Measurements from ENCODE around the gene DMBT1.

Gene DMBT1

DNA sequence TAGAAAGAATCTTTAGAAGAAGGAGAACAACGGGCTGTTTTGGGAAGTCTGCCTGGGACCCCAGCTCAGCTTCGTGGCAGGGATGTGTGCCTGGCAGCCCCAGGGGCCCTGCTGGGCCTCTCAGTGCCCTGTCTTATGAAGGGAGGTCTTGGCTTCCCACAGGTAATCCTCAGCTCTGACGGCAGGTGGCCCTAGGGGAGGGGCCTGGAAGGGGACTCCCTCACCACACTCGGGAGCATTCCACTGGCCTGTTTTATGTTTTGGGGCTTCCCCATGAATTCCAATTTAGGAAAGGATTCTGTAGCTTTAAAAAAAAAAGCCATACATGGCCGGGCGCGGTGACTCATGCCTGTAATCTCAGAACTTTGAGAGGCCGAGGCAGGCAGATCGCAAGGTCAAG is 3.0 kb upstream of the DMBT1 start:
- no peak for DNase-seq (ENCODE audit: extremely low spot score)
- ChIA-PET POLR2A (no interaction called here), CTCF (interaction anchor here (0.6 kb wide), 1 partner anchor 17 kb away, joined by 5 read pairs; no protein-coding TSS in a partner anchor)
- TF ChIP-seq ZNF384 (IDR thresholded peaks at IDR 0.05) (no peak), L3MBTL2 (conservative IDR thresholded peaks at IDR 0.05) (no peak), ELF4 (IDR thresholded peaks at IDR 0.05) (no peak), HDGF (IDR thresholded peaks at IDR 0.05; ENCODE audit: borderline replicate concordance) (no peak), LEF1 (IDR thresholded peaks at IDR 0.05; ENCODE audit: borderline replicate concordance) (no peak), SUZ12 (IDR thresholded peaks at IDR 0.05) (no peak), FOXA1 (IDR thresholded peaks at IDR 0.05) (no peak), ARNT (IDR thresholded peaks at IDR 0.05) (no peak), FOXM1 (IDR thresholded peaks at IDR 0.05; ENCODE audit: borderline replicate concordance) (no peak)

DNA sequence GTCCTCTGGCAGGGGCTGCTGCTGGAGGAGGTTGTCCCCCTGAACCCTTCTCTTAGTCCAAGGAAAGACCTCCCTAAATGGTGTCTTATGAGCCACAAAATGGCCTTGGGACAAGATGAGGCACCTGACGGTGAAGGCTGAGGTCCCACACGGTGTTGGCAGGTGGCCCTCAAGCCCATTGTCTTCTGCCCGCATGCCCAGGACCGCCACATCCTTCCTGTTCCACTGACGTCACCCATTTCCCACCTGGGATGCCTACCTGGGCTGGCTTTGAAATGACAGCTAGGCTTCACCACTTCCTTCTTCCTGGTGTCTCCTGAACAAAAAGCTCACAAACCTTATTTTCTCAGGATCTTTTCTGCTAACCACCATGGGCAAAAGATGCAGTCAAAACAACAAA is 2.1 kb upstream of the DMBT1 start:
- TF ChIP-seq LEF1 (IDR thresholded peaks at IDR 0.05; ENCODE audit: borderline replicate concordance), result no peak
- TF ChIP-seq ELF4 (IDR thresholded peaks at IDR 0.05), result no peak
- TF ChIP-seq NFRKB (IDR thresholded peaks at IDR 0.05), result no peak
- TF ChIP-seq FOXA1 (IDR thresholded peaks at IDR 0.05), result no peak
- no peak for TF ChIP-seq ARNT (IDR thresholded peaks at IDR 0.05)
- no peak for TF ChIP-seq BHLHE40 (IDR thresholded peaks at IDR 0.05; ENCODE audit: borderline replicate concordance)
- no peak for TF ChIP-seq SUZ12 (IDR thresholded peaks at IDR 0.05)
- TF ChIP-seq FOXM1 (IDR thresholded peaks at IDR 0.05; ENCODE audit: borderline replicate concordance), result no peak
- TF ChIP-seq SP1 (IDR thresholded peaks at IDR 0.05), result no peak
- TF ChIP-seq HDGF (IDR thresholded peaks at IDR 0.05; ENCODE audit: borderline replicate concordance), result no peak
- no peak for TF ChIP-seq TARDBP (IDR thresholded peaks at IDR 0.05)
- TF ChIP-seq L3MBTL2 (conservative IDR thresholded peaks at IDR 0.05), result no peak
- TF ChIP-seq, protein P1, sequence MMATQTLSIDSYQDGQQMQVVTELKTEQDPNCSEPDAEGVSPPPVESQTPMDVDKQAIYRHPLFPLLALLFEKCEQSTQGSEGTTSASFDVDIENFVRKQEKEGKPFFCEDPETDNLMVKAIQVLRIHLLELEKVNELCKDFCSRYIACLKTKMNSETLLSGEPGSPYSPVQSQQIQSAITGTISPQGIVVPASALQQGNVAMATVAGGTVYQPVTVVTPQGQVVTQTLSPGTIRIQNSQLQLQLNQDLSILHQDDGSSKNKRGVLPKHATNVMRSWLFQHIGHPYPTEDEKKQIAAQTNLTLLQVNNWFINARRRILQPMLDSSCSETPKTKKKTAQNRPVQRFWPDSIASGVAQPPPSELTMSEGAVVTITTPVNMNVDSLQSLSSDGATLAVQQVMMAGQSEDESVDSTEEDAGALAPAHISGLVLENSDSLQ (IDR thresholded peaks at IDR 0.05), result no peak
- no peak for TF ChIP-seq ZNF384 (IDR thresholded peaks at IDR 0.05)
- no peak for TF ChIP-seq CTBP1 (IDR thresholded peaks at IDR 0.05; ENCODE audit: borderline replicate concordance)
- no peak for TF ChIP-seq FOXK2 (IDR thresholded peaks at IDR 0.05)
- DNase-seq (ENCODE audit: extremely low spot score), result no peak
- POLR2A ChIA-PET, result no interaction called here
- CTCF ChIA-PET, result no interaction called here

DNA sequence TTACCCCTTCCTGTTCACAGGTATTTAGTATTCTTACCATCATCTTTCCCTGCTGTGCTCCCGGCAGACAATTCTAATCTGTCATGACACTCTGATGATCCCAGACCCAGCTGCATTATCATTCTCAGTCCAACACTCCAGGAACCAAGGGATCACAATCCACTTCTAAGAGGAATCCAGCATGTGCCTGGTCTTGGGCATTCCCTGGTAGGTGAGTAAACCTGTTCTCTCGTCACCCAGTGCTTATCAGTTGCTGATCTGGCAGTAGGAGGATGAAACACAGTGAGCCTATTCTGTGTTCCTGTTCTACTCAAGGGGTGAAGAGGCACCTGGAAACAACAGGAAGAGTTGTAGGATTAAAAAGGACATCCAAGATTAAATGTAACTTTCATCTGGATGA is 1.3 kb upstream of the DMBT1 start:
- no peak for TF ChIP-seq SP1 (IDR thresholded peaks at IDR 0.05)
- no peak for TF ChIP-seq ELF4 (IDR thresholded peaks at IDR 0.05)
- CTCF ChIA-PET, result no interaction called here
- POLR2A ChIA-PET, result no interaction called here
- DNase-seq (ENCODE audit: extremely low spot score), result no peak

DNA sequence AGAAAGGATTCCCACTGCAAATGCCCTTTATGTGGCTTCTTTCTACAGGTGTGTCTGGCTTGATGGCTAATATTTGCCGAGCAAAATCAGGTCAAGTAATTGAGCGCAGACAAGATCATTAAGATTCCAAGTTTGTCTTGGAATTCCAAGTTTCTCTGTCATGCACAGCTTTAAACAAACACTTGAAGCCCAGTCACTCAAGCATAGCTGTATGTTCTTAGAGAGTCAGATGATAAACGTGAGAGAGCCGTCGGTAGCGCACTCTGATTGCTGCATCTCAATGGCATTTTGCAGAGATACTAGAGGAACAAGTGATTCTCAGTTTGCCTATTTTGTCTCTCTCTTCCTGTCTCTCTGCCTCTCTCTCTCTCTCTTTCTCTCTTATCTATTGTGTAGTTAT is 658 bp downstream of the DMBT1 start:
- ChIA-PET POLR2A (no interaction called here), CTCF (interaction anchor here (0.6 kb wide), 1 partner anchor 94 kb away, joined by 3 read pairs; no protein-coding TSS in a partner anchor)
- DNase-seq (ENCODE audit: extremely low spot score), result no peak
- TF ChIP-seq FOXK2 (IDR thresholded peaks at IDR 0.05), result no peak
- no peak for TF ChIP-seq ZNF384 (IDR thresholded peaks at IDR 0.05)
- TF ChIP-seq, protein P1 (IDR thresholded peaks at IDR 0.05), result no peak
- no peak for TF ChIP-seq L3MBTL2 (conservative IDR thresholded peaks at IDR 0.05)
- no peak for TF ChIP-seq TARDBP (IDR thresholded peaks at IDR 0.05)
- no peak for TF ChIP-seq SUZ12 (IDR thresholded peaks at IDR 0.05)
- TF ChIP-seq HDGF (IDR thresholded peaks at IDR 0.05; ENCODE audit: borderline replicate concordance), result no peak
- no peak for TF ChIP-seq ARNT (IDR thresholded peaks at IDR 0.05)
- TF ChIP-seq LEF1 (IDR thresholded peaks at IDR 0.05; ENCODE audit: borderline replicate concordance), result no peak

DNA sequence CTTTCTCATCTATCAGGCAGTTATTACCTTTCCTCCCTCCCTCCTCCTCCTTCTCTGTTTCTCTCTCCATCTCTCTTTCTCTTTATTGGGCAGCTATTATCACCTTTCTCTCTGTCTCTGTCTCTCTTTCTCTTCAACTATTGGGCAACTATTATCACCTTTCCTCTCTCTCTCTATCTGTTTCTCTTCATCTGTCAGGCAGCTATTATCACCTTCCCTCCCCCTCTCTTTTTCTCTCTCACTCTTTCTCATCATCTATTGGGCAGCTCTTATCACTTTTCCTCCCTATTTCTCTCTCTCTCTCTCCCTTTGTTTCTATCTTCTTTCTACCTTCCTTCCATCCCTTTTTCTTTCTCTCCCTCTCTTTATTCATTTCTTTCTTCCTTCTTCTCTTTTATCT is 1.2 kb downstream of the DMBT1 start:
- ChIA-PET POLR2A (no interaction called here), CTCF (no interaction called here)
- no peak for TF ChIP-seq LEF1 (IDR thresholded peaks at IDR 0.05; ENCODE audit: borderline replicate concordance)
- TF ChIP-seq NFRKB (IDR thresholded peaks at IDR 0.05), result no peak
- no peak for TF ChIP-seq CTBP1 (IDR thresholded peaks at IDR 0.05; ENCODE audit: borderline replicate concordance)
- no peak for TF ChIP-seq ELF4 (IDR thresholded peaks at IDR 0.05)
- no peak for TF ChIP-seq ZNF384 (IDR thresholded peaks at IDR 0.05)
- TF ChIP-seq L3MBTL2 (conservative IDR thresholded peaks at IDR 0.05), result no peak
- TF ChIP-seq FOXA1 (IDR thresholded peaks at IDR 0.05), result no peak
- TF ChIP-seq SUZ12 (IDR thresholded peaks at IDR 0.05), result no peak
- no peak for TF ChIP-seq BHLHE40 (IDR thresholded peaks at IDR 0.05; ENCODE audit: borderline replicate concordance)
- TF ChIP-seq SP1 (IDR thresholded peaks at IDR 0.05), result no peak
- no peak for TF ChIP-seq ARNT (IDR thresholded peaks at IDR 0.05)
- no peak for TF ChIP-seq FOXK2 (IDR thresholded peaks at IDR 0.05)
- TF ChIP-seq HDGF (IDR thresholded peaks at IDR 0.05; ENCODE audit: borderline replicate concordance), result no peak
- no peak for TF ChIP-seq FOXM1 (IDR thresholded peaks at IDR 0.05; ENCODE audit: borderline replicate concordance)
- TF ChIP-seq, protein P1 (IDR thresholded peaks at IDR 0.05), result no peak
- no peak for TF ChIP-seq TARDBP (IDR thresholded peaks at IDR 0.05)
- no peak for DNase-seq (ENCODE audit: extremely low spot score)

DNA sequence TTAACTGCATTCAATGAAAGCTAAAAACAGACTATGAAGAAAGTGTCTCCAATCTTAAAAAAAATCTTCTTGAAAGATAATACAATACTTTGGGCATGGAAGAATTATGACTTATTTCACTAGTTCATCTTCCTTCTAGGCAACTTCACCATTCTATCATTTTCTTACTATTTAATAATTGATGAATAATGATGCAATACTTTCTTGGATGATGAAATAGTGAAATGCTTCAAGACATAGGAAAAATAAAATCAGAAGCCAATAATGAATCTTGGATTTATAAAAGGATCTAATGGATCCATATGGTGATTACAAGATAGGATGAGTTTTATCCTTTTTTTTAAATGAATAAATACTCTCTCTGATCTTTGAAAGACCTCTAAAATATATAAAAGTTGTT is 4.4 kb downstream of the DMBT1 start:
- TF ChIP-seq, protein P1 (IDR thresholded peaks at IDR 0.05), result no peak
- TF ChIP-seq BHLHE40 (IDR thresholded peaks at IDR 0.05; ENCODE audit: borderline replicate concordance) (no peak), HDGF (IDR thresholded peaks at IDR 0.05; ENCODE audit: borderline replicate concordance) (no peak), L3MBTL2 (conservative IDR thresholded peaks at IDR 0.05) (no peak), SP1 (IDR thresholded peaks at IDR 0.05) (no peak), SUZ12 (IDR thresholded peaks at IDR 0.05) (no peak), LEF1 (IDR thresholded peaks at IDR 0.05; ENCODE audit: borderline replicate concordance) (no peak)
- no peak for DNase-seq (ENCODE audit: extremely low spot score)
- POLR2A ChIA-PET, result no interaction called here
- CTCF ChIA-PET, result interaction anchor here (0.6 to 1.4 kb wide), 16 partner anchors 9 to 285 kb away, joined by 3 to 12 read pairs (median 3); no protein-coding TSS in a partner anchor

Measured in HEK293T (cell line).